ENCODE measurements around the gene PAK1IP1. TPM values are rescaled to one million over a fixed set of nuclear protein-coding genes. Genes with fewer than 3 reads are reported as not detected.

The PAK1IP1 gene
- total and polyA plus RNA-seq, 2 donors (not counting 3 experiments of a cell fraction or from before 2014, with no cell fraction given), result 10.6 to 20.6 TPM

DNA sequence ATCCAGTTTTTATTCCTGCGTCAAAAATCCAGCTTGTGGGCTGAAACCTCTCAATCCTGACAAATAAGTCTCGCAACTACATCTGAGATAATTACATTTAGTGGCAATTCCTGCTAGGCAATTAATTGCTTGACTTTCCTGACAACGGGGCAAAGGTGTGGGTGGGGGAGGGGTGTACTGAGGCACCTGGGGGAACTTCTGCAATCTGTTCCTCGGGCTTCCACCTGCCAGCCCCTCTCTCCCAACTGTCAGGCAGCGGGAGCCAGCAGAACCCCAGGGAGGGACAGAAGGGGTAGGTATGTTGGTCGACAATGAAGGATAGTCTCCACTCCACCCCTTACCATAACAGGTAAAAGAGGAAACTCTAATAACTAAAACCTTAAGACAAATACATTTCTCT lies 7.2 kb upstream of the PAK1IP1 start:
- no peaks in the 10 kb centered on the region for H4K20me1 ChIP-seq (replicated peaks; ENCODE audit: control insufficient read depth, extremely low read depth, insufficient read depth, low read length)
- no peaks in the 10 kb centered on the region for H3K4me1 ChIP-seq (ENCODE audit: control insufficient read depth, extremely low read depth, insufficient read depth, low read length)
- no peak overlapping the region for H2AFZ ChIP-seq (ENCODE audit: low read depth, low read length)
- BruUV-seq (replicated peaks), result no TSS peak
- intact Hi-C loops (cut with micrococcal nuclease) (no loop called here), dilution Hi-C loops (cut with MboI; ENCODE audit: extremely low pct_ligation_motif_present, low sequenced_read_pairs) (no loop called here)
- FAIRE-seq (no peak), DNase-seq (ENCODE audit: low read depth, low spot score) (no peak)
- H3K36me3 ChIP-seq (ENCODE audit: control insufficient read depth in 2 of 2, extremely low read depth in 1 of 2, insufficient read depth in 2 of 2, low read length in 2 of 2), result no peaks in the 10 kb centered on the region
- no peak overlapping the region for H3K4me2 ChIP-seq (ENCODE audit: insufficient read depth, low read length)
- no peak overlapping the region for H3K27ac ChIP-seq (ENCODE audit: insufficient read depth, low read depth, low read length)
- no peak for TF ChIP-seq MYC (IDR thresholded peaks at IDR 0.05; ENCODE audit: low read depth, low read length)
- no peak for TF ChIP-seq MAX (IDR thresholded peaks at IDR 0.05; ENCODE audit: insufficient read depth, insufficient read length)
- TF ChIP-seq CTCF (IDR thresholded peaks at IDR 0.05; ENCODE audit: extremely low read depth in 1 of 2, insufficient read depth in 1 of 2, low read depth in 1 of 2, low read length in 2 of 2), result no peak
- no peak for TF ChIP-seq EZH2 (IDR thresholded peaks at IDR 0.05; ENCODE audit: borderline replicate concordance, low read depth, low read length, severe bottlenecking)
- no peak for TF ChIP-seq POLR2A (IDR thresholded peaks at IDR 0.05; ENCODE audit: low read depth, low read length)
- TF ChIP-seq POLR2AphosphoS5 (IDR thresholded peaks at IDR 0.05; ENCODE audit: insufficient read depth, low read depth, low read length), result no peak
- no peak for TF ChIP-seq FOS (IDR thresholded peaks at IDR 0.05; ENCODE audit: borderline replicate concordance, insufficient read depth, low read length)
- TF ChIP-seq JUN (IDR thresholded peaks at IDR 0.05; ENCODE audit: borderline replicate concordance, insufficient read depth, insufficient read length, low read depth), result no peak
- no peak for TF ChIP-seq GATA2 (IDR thresholded peaks at IDR 0.05; ENCODE audit: insufficient read depth, insufficient read length, low read depth, low read length)
- no peaks in the 10 kb centered on the region for H3K9me1 ChIP-seq (replicated peaks; ENCODE audit: control insufficient read depth, extremely low read depth, insufficient read depth, low read length)
- POLR2A ChIA-PET, result no interaction called here
- CTCF ChIA-PET, result no interaction called here
- no peaks in the 10 kb centered on the region for H3K9me3 ChIP-seq (replicated peaks; ENCODE audit: control insufficient read depth, insufficient read depth, low read length)
- no peak overlapping the region for H3K9ac ChIP-seq (replicated peaks; ENCODE audit: extremely low read depth, insufficient read depth, low read length)
- no peaks in the 10 kb centered on the region for H3K79me2 ChIP-seq (ENCODE audit: control insufficient read depth, insufficient read depth, low read length)
- no peak overlapping the region for H3K4me3 ChIP-seq (replicated peaks in 1 of 3; ENCODE audit: insufficient read depth in 1 of 3, low read depth in 1 of 3, low read length in 3 of 3)
- H3K27me3 ChIP-seq (ENCODE audit: control insufficient read depth in 2 of 2, insufficient read depth in 2 of 2, low read length in 2 of 2), result peaks cover 6 to 22% of the 10 kb centered on the region in 2 experiments

Measured in endothelial cell of umbilical vein (primary cell).